Measurements from ENCODE around the gene ITPRIPL2.

Gene ITPRIPL2

DNA sequence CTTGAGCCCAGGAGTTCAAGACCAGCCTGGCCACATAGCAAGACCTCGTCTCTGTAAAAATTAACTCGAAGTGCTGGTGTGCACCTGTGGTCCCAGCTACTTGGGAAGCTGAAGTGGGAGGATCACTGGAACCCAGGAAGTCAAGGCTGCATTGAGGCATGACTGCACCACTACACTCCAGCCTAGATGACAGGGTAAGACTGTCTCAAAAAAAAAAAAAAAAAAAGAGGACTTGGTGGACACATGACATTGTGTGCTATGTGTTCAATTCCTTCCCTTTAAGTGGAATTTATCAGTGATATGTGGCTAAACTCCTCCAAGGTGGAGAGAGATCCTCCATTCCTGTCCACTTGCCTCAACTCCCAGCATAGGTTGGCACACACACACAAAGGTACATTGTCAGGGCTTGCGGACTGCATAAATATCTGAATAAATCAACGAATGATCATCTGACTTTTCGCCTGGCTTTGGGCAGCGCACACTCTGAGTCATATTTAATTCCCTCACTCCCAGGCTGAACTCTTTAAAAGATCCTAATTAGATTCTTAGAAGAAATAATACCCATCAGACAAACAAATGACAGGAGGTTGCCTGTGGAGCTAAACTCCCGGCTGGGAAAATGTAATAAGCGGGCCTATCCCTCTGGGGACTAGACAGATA lies 29.3 kb downstream of the ITPRIPL2 start:
- no peak for DNase-seq (ENCODE audit: low spot score)

DNA sequence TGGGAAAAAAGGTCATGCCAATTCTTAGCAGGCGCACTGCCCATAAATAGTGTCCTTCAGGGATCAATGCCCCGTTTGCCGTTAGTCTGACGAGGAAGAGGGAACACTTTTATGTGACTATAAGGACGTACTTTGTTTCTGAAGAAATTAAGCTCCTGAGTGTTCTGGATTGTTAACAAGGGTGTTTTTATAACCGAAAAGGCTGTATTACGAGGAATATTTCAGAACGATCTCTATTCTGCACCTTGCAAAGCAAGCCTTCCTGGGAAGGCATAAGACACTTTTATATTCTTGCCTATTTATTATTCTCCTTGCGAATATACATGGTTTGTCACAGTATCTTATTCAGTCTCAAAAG lies 29.8 kb downstream of the ITPRIPL2 start:
- DNase-seq (ENCODE audit: low spot score): no peak

DNA sequence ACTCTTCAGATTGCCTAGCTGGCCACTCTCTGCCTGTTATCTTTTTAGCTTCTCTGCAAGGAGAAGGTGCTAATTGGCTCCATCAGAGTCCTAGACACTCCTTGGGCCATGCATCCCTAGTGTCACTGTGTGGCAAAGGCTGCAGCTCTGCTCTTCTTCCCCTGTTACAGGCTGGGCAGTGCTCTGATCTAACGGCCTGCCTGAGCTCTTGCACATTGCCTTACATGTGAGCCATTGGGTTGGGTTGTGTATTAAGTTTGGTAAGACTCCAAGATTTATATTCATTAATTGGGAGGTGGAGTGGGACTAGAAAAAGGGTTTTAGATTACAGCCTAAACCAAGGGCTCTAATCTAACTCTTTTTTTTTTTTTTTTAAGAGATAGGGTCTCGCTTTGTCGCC lies 31.2 kb downstream of the ITPRIPL2 start:
- DNase-seq (ENCODE audit: low spot score): no peak

GRCh38 chr16:19147126-19147525 lies 33.4 kb downstream of the ITPRIPL2 start:
- no peak for DNase-seq (ENCODE audit: low spot score)

DNA sequence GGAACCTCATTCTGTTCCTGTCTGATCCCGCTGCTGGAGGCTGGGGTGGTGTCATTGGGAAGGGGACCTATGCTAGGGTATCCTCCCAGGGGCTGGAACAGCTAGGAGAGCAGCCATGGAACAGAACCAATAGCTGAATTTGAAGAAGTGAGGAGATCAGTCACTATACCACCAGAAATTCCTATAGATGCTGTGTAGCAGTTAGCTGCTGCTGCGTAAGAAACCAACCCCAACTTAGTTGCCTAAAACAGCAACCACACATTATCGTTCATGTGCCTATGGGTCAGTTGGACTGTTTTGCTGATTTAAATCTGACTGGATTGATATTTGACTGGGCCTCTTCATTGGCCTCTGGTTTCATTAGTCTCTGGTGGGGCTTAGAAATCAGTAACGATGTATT lies 33.9 kb downstream of the ITPRIPL2 start:
- no peak for DNase-seq (ENCODE audit: low spot score)

GRCh38 chr16:19148189-19148588 lies 34.4 kb downstream of the ITPRIPL2 start:
- no peak for DNase-seq (ENCODE audit: low spot score)

- DNase-seq (ENCODE audit: low spot score): no peak
Observed at GRCh38 chr16:19151310-19151709, 37.5 kb downstream of the ITPRIPL2 start.

DNA sequence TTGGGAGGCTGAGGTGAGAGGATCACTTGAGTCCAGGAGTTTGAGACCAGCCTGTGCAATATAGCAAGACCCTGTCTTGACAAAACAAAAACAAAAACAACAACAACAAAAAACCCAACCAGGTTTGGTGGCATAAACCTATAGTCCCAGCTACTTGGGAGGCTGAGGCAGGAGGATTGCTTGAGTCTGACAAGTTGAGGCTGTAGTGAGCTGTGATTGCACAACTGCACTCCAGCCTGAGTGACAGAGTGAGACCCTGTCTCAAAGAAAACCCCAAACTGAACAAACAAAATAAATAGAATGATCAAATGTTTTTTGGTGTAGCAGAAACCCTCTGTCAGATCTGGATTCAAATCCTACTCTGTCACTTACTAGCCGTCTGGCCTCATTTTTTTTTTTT lies 38.3 kb downstream of the ITPRIPL2 start:
- no peak for DNase-seq (ENCODE audit: low spot score)

DNA sequence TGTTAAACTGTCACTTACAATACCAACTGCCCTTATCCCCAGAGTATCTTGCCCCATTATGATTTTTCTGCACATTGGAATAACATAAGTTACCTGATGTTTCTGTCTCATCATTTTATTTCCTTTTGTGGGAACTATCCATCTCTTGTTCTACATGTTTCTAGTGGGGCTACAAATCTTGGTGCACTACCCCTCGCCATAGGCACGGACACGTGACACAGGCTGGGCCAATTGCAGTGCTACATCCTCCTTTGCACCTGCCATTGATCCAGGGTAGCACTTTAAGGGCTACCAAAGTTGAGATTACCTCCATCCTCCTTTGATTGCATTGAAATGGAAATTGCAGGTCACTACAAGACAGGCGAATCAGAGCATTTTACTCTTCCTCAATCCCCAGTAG lies 40.1 kb downstream of the ITPRIPL2 start:
- DNase-seq (ENCODE audit: low spot score): no peak

DNA sequence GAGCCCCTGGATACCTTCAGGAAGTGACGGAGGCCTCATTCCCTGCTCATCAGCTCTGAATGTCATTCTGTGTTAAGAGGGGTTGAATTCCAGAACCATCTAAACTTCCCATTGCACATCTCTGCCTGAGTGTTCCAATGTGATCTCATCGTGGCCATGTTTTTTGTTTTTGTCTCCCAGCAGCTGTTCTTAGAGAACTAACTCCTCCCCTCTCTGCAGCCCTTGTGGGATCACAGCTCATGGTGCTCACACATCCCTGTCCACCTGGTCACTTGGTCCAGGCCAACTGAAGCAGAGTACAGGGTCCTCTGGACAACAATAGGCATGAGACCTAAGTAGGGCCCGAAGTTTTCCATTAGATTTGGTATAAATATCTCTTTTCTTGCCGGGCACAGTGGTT lies 48.3 kb downstream of the ITPRIPL2 start:
- no peak for DNase-seq (ENCODE audit: low spot score)

- no peak for DNase-seq (ENCODE audit: low spot score)
Observed at GRCh38 chr16:19163215-19163614, 49.5 kb downstream of the ITPRIPL2 start.

DNA sequence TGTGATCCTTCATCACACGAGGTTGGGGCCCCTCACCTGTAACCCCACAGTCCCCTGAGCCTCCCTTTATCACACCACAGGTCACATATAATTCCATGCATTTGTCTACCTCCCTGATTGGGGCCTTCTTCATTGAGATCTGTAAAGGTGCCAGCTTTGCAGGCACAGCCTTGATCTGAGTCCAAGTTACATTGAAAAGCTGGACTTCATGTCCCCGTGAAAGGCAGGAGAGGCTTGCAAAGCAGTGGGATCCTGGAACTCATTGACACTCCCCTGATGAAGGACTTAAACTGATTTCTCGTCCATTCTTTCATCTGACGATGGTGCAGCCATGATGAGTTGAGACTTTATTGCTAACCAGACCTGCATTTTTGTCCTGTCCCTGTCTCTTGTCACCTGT lies 50.5 kb downstream of the ITPRIPL2 start:
- no peak for DNase-seq (ENCODE audit: low spot score)

DNA sequence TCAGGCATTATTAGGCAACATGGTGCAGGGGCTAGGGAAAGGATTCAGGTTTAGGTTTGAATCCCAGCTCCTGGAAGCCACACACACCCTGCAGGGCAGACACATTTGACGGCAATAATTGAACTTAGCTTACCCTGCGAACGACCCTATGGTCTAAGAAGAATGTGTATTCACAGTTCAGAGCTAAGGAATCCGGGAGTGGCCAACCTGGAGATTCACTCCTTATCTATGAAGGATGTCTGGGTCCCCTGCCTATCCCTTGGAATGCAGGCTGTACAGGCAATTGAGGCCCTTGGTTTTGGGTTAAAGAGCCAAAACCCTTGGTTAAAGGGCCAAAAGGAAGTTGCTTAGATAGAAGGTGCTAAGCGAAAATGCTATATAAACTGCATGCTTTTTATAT lies 51.3 kb downstream of the ITPRIPL2 start:
- DNase-seq (ENCODE audit: low spot score): no peak

DNA sequence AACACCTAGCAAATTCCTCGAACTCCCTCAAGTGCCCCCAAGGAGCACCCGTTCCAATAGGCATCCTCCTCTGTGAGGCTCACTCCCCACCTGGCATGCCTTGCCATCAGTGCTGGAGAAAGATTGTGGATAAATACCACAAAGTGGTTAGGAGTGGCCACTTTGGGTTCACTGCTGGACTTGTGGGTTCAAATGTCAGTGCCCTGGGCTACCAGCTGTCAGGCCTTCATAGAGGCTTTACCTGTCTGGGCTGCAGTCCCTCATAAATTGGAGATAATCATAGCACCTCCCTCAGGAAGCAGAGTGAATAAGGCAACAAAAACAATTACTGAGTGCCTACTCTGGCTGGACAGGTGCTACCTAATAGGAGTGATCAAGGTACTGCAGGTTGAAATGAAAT lies 52.7 kb downstream of the ITPRIPL2 start:
- no peak for DNase-seq (ENCODE audit: low spot score)

DNA sequence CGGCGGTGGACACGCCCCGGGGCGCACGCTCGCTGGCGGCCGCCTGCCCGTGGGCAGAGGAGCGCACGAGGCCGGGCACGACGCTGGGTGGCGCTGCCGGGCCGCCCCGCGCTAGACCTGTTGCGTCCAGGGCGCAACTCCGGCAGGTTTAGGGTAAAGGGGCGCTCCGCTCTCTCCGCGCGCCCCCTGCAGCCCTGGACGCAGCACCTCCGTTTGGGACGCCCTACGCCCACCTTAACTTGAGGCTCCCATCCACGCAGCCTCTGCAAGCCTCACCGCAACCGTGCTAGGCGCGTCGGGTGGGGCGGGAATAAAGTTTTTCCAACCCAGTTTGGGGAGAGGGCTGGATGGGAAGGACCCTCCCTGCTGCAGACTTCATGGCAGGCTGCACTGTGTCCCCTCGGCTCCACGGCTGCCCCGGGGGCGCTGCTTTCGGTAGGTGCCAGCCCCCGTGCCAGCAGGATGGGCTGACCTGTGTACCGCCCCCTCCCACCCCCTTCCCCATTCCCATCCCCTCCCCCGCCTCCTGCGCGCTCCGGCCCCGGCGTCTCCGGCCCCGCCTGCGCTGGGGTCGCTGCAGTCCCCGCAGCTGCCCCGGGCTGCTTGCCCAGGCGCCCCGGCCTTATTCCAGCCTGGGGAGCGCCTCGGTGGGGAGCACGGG lies 54.1 kb downstream of the ITPRIPL2 start, which contains the start of gene SYT17:
Gene SYT17, plus strand, starts transcription at position 531 of the 661 bp plus-strand sequence. CDS start 407 bp downstream, outside the sequence.
- peak; percentile 63 for DNase-seq (ENCODE audit: low spot score)

- peak; percentile 41 for DNase-seq (ENCODE audit: low spot score)
Observed at GRCh38 chr16:19168371-19169081, 54.8 kb downstream of the ITPRIPL2 start.

DNA sequence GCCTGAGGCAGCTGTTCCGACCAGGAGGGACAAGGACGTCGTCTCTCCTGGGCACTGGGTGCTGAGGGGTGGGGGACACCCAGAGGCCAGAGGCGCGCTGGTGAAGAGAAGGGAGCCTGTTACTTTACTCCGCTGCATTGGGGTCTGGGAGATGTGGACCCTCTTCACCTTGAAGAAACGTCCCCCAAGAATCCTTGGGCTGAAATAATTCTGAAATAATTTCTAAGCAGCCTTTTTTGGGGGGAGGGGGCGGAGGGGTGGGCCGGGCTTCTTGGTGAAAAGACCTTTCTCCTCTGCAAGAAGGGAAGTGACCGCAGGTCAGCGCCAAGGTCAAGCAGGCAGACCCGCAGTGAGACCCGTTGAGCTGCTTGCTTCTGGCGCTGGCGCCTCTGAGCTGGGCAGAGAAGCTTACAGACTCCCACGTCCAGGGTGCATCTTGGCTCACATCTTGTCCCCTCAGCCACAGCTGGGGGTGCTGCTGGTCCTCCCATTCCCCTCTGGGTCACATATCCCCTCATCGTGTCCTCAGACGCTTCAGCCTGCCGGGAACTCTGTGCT lies 55.4 kb downstream of the ITPRIPL2 start:
- no peak for DNase-seq (ENCODE audit: low spot score)

DNA sequence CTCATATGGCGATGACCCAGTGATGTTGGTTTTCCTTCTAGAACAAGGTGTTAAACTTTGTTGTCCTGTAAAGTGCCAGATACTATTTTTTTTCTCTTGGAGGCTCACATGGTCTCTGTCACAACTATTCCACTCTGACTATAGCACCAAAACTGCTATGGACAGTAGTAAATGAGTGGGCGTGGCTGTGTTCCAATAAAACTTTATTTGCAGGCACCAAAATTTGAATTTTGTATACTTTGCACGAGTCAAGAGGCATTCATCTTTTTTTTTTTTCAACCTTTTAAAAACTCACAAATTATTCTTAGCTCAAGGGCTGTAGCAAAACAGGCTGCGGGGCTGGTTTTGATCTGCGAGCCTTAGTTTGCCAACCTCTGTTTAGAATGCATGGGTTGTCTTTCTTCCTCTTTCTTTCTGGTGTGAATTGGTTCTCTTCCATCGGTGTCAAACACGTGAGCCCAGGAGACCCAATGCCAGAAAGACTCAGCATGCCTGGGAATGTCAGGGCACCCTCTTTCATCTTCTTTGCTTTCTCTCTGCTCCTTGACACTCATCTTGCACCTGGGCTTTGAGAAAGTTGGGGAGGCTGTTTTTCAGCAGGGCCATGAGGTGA lies 56.4 kb downstream of the ITPRIPL2 start:
- peak; percentile 44 for DNase-seq (ENCODE audit: low spot score)

Data from putamen (tissue), 1 donor.